SK-N-SH (cell line): ENCODE results near the gene TBX21.

Experiments used
- CTCF ChIP-seq: fragments of 200-600 bp; sonication (generic); IDR thresholded peaks from 2 replicates; pipeline ENCODE4 v1.6.1; 2017; ENCODE audit warnings: antibody characterized with exemption, mild to moderate bottlenecking, moderate library complexity
- EZH2phosphoT487 ChIP-seq: fragments of 200-600 bp; sonication (generic); IDR thresholded peaks from 2 replicates; pipeline ENCODE4 v1.6.1; 2017; ENCODE audit warnings: low read depth, mixed run types, mild to moderate bottlenecking, antibody characterized with exemption, moderate library complexity, borderline replicate concordance
- FOXM1 ChIP-seq: IDR thresholded peaks from 2 replicates; pipeline ENCODE4 v1.4.0; 2012; ENCODE audit warnings: low read depth, mild to moderate bottlenecking
- JUND ChIP-seq: IDR thresholded peaks from 2 replicates; pipeline ENCODE4 v1.4.0; 2012
- POLR2AphosphoS5 ChIP-seq: IDR thresholded peaks from 2 replicates; pipeline ENCODE4 v1.6.1; 2012; ENCODE audit warnings: low read depth, low read length
- RAD21 ChIP-seq: IDR thresholded peaks from 2 replicates; pipeline ENCODE4 v1.6.1; 2012; ENCODE audit warnings: mild to moderate bottlenecking, low read length
- SMC3 ChIP-seq: IDR thresholded peaks from 2 replicates; pipeline ENCODE4 v1.6.1; 2012; ENCODE audit warnings: low read depth, low read length, improper control_type of control experiment
- TAF1 ChIP-seq: IDR thresholded peaks from 2 replicates; pipeline ENCODE4 v1.6.1; 2012; ENCODE audit warnings: low read depth, mild to moderate bottlenecking, low read length, moderate library complexity, borderline replicate concordance
- TEAD4 ChIP-seq: IDR thresholded peaks from 2 replicates; pipeline ENCODE4 v1.4.0; 2012; ENCODE audit warnings: mild to moderate bottlenecking, borderline replicate concordance; ENCODE audit not compliant: insufficient read depth
- ZBTB33 ChIP-seq: IDR thresholded peaks from 2 replicates; pipeline ENCODE4 v1.4.0; 2012; ENCODE audit warnings: low read depth, borderline replicate concordance

GRCh38 chr17:47712330-47713023, 20.6 kb upstream of the TBX21 start:
- TF ChIP-seq RAD21 = no peak
- no peak for TF ChIP-seq CTCF
- TF ChIP-seq ZBTB33 = no peak
- no peak for TF ChIP-seq EZH2phosphoT487
- TF ChIP-seq TEAD4 = no peak
- TF ChIP-seq FOXM1 = no peak
- TF ChIP-seq TAF1 = no peak
- no peak for TF ChIP-seq JUND
- TF ChIP-seq POLR2AphosphoS5 = no peak
- no peak for TF ChIP-seq SMC3
